Endothelial cell (in vitro differentiated cells): ENCODE measurements around the gene CELA1. TPM values are rescaled to one million over a fixed set of nuclear protein-coding genes. Genes with fewer than 3 reads are reported as not detected.
"Not testable (repeated sequence)": the region's sequence is repeated elsewhere in the genome, so short reads cannot be mapped to it uniquely, and the experiment has no call there.

Experiments
- DNase-seq: peaks from one replicate; pipeline ENCODE4 v3.0.0; 2021; ENCODE audit warnings: low spot score
- H3K27ac Mint-ChIP-seq: one replicate; pipeline ENCODE4 v1.8.0; 2021; ENCODE audit warnings: mixed read lengths, inconsistent platforms; ENCODE audit not compliant: unreplicated experiment
- H3K27me3 Mint-ChIP-seq: one replicate; pipeline ENCODE4 v1.8.0; 2021; ENCODE audit warnings: mild to moderate bottlenecking, moderate library complexity, mixed read lengths, inconsistent platforms; ENCODE audit not compliant: unreplicated experiment
- H3K36me3 Mint-ChIP-seq: one replicate; pipeline ENCODE4 v1.8.0; 2021; ENCODE audit warnings: mild to moderate bottlenecking, low read depth, mixed read lengths, inconsistent platforms; ENCODE audit not compliant: unreplicated experiment
- H3K4me1 Mint-ChIP-seq: one replicate; pipeline ENCODE4 v1.8.0; 2021; ENCODE audit warnings: mild to moderate bottlenecking, mixed read lengths, inconsistent platforms; ENCODE audit not compliant: unreplicated experiment
- H3K4me3 Mint-ChIP-seq: one replicate; pipeline ENCODE4 v1.8.0; 2021; ENCODE audit warnings: mild to moderate bottlenecking, mixed read lengths, inconsistent platforms; ENCODE audit not compliant: unreplicated experiment
- H3K9me3 Mint-ChIP-seq: one replicate; pipeline ENCODE4 v1.8.0; 2021; ENCODE audit warnings: mixed read lengths, inconsistent platforms; ENCODE audit not compliant: unreplicated experiment
- total RNA-seq: library from RNA; stranded (reverse); fragmentation: NEBNext Ultra II Directional; extraction: Animal tissue kit (Norgen Biotek cat#: 25700); gene quantifications from one replicate; pipeline ENCODE4 v1.2.1, GENCODE V29; 2021; ENCODE audit not compliant: unreplicated experiment
- TF ChIP-seq, protein P1 (sequence below): fragments of 200-600 bp; sonication (generic); IDR thresholded peaks from one replicate; pipeline ENCODE4 v1.5.0; 2021; ENCODE audit warnings: antibody characterized with exemption; ENCODE audit not compliant: unreplicated experiment

CELA1 gene
- total RNA-seq, 1 donor from 2014 or later = not detected

DNA sequence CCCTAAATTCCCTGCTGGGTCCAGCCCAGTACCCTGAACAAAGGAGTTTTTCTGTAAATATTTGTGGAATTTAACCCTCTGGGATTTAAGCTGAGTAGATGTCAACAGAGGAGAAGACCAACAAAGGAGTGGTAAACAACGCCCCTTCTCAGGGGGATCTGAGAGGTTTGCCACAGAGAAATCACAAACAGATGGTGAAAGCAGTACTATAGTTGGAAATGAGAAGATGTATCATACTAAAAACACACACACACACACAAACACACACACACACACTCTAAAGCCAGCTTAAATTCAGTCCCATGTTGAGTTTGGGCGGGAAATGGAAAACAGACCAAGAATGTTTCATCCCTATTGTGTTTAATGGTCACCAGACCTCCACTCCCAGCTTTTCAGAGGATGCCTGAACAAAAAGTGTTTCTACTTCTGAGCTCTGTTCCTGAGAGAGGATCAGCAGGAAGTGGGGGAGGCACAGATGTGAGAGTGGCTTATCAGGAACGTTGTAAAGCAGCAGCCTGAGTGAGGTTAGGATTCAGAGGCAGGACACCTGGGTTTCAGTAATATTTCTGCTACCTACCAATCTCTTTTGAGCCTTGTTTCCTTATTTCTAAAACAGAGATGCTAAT is 25.7 kb downstream of the CELA1 start:
- Mint-ChIP-seq H3K36me3 (no peaks in the 10 kb centered on the region), H3K4me1 (peaks cover 12% of the 10 kb centered on the region), H3K27me3 (no peaks in the 10 kb centered on the region), H3K4me3 (no peak overlapping the region), H3K27ac (peak overlapping the region; percentile 94), H3K9me3 (no peaks in the 10 kb centered on the region)
- DNase-seq = peak; percentile 12
- TF ChIP-seq, protein P1, sequence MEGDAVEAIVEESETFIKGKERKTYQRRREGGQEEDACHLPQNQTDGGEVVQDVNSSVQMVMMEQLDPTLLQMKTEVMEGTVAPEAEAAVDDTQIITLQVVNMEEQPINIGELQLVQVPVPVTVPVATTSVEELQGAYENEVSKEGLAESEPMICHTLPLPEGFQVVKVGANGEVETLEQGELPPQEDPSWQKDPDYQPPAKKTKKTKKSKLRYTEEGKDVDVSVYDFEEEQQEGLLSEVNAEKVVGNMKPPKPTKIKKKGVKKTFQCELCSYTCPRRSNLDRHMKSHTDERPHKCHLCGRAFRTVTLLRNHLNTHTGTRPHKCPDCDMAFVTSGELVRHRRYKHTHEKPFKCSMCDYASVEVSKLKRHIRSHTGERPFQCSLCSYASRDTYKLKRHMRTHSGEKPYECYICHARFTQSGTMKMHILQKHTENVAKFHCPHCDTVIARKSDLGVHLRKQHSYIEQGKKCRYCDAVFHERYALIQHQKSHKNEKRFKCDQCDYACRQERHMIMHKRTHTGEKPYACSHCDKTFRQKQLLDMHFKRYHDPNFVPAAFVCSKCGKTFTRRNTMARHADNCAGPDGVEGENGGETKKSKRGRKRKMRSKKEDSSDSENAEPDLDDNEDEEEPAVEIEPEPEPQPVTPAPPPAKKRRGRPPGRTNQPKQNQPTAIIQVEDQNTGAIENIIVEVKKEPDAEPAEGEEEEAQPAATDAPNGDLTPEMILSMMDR = no peak

DNA sequence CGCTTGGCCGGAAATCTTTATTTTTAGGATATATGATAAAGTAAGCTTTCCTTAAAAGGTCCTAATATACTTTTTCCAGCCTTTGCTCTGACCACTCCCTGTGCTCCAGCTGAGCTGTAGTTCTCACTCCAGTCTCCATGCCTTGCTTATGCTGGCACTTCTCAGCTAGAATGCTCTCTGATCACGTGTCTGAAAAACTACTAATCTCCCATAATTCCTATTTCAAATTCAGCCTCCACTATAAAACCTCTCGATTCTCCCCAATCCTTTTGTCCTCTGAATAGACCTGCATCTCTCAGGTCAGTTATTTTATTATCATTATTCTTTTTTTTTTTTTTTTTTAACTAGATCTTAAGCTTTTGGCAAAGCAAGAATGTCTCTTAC is 26.2 kb downstream of the CELA1 start:
- peak overlapping the region; percentile 94 for H3K27ac Mint-ChIP-seq

DNA sequence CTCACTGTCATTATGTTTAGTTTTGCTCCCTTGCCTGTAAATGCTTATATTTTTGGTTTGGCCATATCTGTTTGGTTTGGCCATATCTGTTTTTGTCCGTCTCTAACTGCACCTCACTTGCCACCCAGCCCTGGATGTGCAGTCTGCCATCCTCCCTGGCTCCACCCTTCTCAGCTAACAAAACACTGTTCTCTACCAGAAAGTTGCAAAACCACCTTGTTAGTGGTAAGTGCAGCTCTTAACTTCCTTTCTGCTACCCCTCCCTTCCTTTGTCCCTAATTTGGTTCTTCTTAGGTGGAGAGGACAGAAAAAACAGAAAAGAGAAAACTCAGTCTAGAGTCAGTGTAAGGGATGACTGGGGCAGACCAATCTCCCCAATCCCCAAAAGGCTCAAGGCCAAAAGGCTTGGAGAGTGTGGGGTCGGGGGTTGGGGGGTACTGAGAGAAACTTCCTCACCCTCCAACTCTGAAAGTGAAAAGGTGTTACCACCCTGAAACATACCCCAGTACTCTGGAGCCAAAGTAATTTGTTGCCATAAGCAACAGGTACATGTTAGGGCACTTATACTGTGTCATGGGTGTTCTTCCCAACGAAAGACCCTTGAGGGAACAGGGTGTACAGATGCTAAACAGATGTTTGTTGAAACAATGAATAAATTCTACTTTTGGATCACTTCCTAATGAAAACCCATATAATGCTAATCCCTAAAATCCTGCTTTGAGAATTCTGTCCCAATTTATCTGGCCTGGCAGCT is 27.5 kb downstream of the CELA1 start:
- H3K36me3 Mint-ChIP-seq = no peaks in the 10 kb centered on the region
- H3K27ac Mint-ChIP-seq = no peak overlapping the region
- H3K4me1 Mint-ChIP-seq = peaks cover 12% of the 10 kb centered on the region
- H3K4me3 Mint-ChIP-seq = no peak overlapping the region
- no peak for DNase-seq
- H3K9me3 Mint-ChIP-seq = no peaks in the 10 kb centered on the region
- no peaks in the 10 kb centered on the region for H3K27me3 Mint-ChIP-seq
- TF ChIP-seq, protein P1 = no peak

More for the DNA sequence above, 26.2 kb downstream of the CELA1 start:
- H3K4me3 Mint-ChIP-seq = no peak overlapping the region
- peaks cover 12% of the 10 kb centered on the region for H3K4me1 Mint-ChIP-seq
- no peak for DNase-seq
- no peaks in the 10 kb centered on the region for H3K27me3 Mint-ChIP-seq
- H3K9me3 Mint-ChIP-seq = no peaks in the 10 kb centered on the region
- TF ChIP-seq, protein P1 = no peak
- no peaks in the 10 kb centered on the region for H3K36me3 Mint-ChIP-seq

DNA sequence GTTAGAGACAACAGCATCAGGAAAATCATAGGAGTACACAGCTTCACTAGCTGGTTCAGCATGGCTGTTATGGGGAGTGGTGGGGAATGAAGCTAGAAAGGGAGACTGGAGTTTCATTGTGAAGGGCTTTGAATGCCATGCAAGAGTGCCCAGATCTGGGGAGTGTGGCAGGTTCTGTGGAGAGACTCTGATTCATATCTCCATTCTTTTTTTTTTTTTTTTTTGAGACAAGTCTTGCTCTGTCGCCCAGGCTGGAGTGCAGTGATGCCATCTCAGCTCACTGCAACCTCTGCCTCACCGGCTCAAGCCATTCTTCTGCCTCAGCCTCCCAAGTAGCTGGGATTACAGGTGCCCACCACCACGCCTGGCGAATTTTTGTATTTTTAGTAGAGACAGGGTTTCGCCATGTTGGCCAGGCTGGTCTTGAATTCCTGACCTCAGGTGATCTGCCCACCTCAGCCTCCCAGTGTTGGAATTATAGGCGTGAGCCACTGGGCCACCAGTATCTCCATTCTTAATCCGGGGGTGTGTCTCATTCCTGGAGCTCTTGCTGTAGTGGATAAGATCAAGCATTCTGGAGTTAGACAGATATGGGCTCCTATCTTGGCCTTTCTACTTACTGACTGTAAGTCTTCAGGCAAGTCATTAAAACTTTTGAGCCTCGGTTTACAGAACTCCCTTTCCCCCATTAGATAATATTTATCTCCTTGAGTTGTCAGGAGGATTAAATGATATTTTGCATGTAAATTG is 28.2 kb downstream of the CELA1 start:
- not testable (repeated sequence) for H3K27me3 Mint-ChIP-seq, H3K27ac Mint-ChIP-seq

DNA sequence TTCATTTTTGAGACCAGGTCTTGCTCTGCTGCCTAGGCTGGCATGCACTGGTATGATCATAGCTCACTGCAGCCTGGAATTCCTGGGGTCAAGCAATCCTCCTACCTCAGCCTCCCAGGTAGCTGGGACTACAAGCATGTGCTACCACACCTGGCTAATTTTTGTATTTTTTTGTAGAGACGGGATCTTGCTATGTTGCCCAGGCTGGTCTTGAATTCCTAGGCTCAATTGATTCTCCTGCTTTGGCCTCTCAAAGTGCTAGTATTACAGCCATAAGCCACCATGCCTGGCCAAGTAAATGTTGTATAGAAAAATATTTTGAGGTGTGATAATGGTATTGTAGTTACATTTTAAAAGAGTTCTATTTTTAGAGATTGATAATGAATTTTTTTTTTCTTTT is 35.1 kb downstream of the CELA1 start:
- H3K36me3 Mint-ChIP-seq = no peaks in the 10 kb centered on the region
- H3K4me3 Mint-ChIP-seq = no peak overlapping the region
- H3K4me1 Mint-ChIP-seq = no peaks in the 10 kb centered on the region
- TF ChIP-seq, protein P1 = no peak
- DNase-seq = no peak
- H3K27ac Mint-ChIP-seq = no peak overlapping the region
- no peaks in the 10 kb centered on the region for H3K9me3 Mint-ChIP-seq
- no peaks in the 10 kb centered on the region for H3K27me3 Mint-ChIP-seq

More for the DNA sequence above, 28.2 kb downstream of the CELA1 start:
- not testable (repeated sequence) for H3K9me3 Mint-ChIP-seq, H3K36me3 Mint-ChIP-seq, DNase-seq, H3K4me3 Mint-ChIP-seq
- peaks cover 12% of the 10 kb centered on the region for H3K4me1 Mint-ChIP-seq
